HL-60/S4 treated with phorbol 12-myristate 13-acetate at 8.2 ng/mL for 4 days and 3 days (cell line): ENCODE data around the gene CFH.
"Not testable (repeated sequence)": the region's sequence is repeated elsewhere in the genome, so short reads cannot be mapped to it uniquely, and the experiment has no call there.

Experiments used
- in situ Hi-C: fragments of 300-500 bp; cut with MboI; formaldehyde crosslinking; loops from 2 replicates; pipeline ENCODE4 v1.15.0; 2022; ENCODE audit warnings: low sequenced_read_pairs

The CFH gene

DNA sequence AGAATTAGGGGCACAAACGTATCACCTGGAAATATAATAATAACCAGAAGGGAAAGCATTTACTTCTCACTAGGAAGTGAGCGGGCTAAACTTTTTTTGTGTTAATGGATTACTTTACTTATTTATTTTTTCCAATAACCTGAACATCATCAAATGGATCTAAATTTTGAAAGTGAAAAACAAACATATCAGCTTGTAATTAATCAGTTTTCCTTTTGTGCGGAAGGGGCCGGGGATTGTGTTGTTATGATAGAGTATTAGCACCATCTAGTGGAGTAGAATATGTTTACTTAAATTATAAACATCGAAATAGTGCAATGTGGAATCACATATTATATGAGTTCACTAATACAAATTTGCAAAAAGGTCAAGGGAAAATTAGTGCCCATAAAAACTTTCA, 9.0 kb downstream of the CFH start:
- in situ Hi-C loops: loop anchor here (25.0 kb wide), 1 partner anchor 524 kb away; no protein-coding TSS in a partner anchor

DNA sequence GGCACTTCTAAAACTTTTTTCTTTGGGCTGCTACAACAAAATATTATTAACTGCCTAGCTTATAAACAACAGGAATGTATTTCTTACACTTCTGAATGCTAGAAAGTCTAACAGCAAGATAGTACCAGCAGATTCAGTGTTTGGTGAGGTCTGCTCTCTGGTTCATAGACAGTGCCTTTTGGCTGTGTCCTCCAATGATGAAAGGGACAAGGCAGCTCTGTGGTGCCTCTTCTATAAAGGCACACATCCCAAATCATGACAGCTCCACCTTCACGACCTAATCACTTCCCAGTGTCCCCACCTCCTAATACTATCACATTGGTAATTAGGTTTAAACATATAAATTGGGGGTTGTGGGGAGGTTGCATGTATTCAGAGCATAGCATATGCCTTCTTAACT, 9.5 kb downstream of the CFH start:
- in situ Hi-C loops: loop anchor here (25.0 kb wide), 1 partner anchor 524 kb away; no protein-coding TSS in a partner anchor

DNA sequence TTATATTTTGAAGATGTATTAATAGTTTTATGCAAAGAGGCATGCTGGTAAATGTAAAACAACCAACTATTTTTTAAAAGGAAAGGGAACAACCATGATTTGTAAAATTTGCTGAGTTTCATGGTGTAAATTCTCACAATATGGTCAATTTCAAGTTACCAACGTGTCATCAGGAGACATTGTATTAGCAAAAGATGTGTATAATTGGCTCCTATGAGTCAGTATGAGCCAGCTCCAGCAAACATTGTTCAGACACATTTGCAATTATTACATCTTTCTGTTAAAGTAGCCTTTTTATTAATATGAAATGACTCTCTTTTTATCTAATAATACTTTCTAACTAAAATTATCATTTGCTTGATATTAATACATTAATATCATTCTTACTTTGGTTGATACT, 15.3 kb downstream of the CFH start:
- in situ Hi-C loops: loop anchor here (25.0 kb wide), 1 partner anchor 530 kb away; no protein-coding TSS in a partner anchor

GRCh38 chr1:196669051-196669450, 17.2 kb downstream of the CFH start:
- in situ Hi-C loops: loop anchor here (25.0 kb wide), 1 partner anchor 532 kb away; no protein-coding TSS in a partner anchor

DNA sequence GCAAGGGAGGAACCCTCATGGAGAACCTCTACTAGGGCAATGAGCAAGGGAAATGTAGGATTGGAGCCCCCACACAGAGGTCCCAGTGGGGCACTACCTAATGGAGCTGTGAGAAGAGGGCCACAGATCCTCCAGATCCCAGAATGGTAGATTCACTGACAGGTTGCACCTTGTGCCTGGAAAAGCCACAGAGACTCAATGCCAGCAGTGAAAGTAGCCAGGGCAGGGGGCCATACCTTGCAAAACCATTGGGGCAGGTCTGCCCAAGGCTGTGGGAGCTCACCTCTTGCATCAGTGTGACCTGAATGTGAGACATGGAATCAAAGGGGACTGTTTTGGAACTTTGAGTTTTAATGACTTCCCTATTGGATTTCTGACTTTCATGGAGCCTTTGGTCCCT, 17.9 kb downstream of the CFH start:
- in situ Hi-C loops: loop anchor here (25.0 kb wide), 1 partner anchor 532 kb away; no protein-coding TSS in a partner anchor

DNA sequence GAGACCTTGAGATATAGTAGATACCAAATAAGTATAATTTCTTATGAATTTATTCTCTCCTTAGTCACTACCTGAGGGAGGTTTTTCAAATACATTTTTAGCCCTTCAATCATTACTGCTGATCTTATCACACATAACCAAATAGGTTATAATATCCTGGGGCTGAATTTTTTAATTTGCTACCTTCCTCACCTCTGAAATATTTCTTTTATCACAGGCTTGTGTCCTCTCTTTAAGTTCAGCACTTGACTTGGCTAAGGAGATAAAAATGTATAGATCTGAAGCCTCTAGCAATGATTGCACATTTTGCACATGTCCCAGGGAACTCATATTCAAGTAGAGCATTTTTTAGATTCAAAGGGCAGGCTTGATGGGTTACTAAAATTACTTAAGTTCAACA, 23.1 kb downstream of the CFH start:
- in situ Hi-C loops: loop anchor here (25.0 kb wide), 1 partner anchor 538 kb away; no protein-coding TSS in a partner anchor

DNA sequence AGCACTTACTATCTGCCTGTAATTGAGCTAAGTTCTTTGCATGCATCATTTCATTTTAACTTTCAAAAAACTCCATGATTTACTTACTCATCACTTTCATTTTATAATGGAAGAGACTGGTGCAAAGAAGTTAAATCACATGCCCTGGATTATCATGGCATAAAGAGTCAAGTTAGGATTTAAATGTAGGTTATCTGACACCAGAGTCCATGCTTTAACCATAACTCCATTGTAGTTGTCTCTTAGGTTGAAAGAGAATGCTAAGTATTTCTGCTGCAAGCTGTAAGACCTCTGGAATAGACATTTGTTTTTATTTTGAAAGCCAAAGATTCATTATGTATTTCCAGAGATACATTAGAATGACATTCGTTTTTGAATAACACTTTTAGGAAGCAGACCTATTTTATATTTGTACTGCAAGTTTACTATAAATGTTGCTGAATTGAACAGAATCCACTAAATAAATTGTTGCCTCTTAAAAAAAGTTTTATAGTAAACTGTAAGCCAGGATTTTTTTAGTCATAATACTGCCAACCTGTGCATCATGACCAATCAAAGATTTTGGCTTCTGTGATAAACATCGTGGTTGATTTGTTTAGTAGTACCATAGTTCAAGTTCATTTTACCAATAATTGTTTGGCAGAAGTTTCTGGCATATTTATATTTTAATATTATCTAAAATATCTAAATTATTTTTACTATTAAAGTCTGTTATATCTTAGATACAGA, 26.1 kb downstream of the CFH start:
- in situ Hi-C loops: no loop called here

DNA sequence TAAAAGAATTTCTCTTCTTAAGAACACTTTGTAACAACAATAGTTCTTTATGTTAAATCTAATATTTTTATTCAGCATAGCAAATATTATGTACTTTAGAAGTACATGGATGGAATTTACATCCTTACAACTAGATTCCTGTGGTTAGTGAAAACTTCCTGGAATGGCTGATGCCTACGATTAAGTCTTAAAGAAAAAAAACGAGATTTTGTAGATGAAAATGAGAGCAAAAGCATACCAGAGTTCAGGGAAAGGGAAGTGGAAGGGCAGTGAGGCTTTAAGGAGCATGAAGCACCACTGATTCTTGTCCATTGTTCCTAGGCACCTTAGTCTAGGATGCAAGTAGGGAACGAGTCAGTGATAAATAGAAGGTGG, 26.7 kb downstream of the CFH start:
- in situ Hi-C loops: no loop called here

DNA sequence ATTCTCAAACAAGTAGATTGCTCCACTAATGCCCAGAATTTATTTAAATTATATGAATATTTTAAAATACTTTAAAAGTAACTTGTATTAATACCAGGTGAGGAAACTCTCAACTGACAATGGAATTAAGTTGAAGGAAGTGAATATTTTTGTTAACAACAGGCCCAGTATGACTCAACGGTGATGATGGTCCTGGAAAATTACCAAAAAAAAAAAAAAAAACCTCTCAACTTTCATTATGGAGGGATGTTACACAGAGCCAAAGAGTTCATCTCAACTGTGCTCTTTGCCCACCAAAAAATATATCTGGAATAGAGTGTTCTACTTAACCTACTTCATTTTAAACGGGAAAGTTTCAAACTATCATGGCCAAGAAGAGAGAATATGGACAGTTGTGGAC, 28.3 kb downstream of the CFH start:
- in situ Hi-C loops: no loop called here

DNA sequence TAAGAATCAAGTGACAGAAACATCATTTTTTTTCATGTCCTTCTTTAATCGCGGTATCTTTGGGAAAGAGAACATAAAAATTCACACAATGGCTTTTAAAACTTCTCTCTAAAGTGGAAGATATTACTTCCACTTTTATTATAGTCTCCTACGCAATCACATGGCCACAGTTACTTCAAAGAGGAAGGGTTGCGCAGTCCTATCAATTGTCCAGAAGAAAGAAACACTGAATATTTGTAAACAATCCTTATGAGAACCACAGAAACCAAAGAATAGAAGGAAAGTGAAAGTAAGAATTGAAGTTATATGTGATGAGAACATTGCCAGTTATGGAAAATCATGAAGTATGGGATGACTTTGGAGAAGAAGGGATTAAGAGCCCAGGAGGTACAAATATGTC, 32.6 kb downstream of the CFH start:
- in situ Hi-C loops: no loop called here

DNA sequence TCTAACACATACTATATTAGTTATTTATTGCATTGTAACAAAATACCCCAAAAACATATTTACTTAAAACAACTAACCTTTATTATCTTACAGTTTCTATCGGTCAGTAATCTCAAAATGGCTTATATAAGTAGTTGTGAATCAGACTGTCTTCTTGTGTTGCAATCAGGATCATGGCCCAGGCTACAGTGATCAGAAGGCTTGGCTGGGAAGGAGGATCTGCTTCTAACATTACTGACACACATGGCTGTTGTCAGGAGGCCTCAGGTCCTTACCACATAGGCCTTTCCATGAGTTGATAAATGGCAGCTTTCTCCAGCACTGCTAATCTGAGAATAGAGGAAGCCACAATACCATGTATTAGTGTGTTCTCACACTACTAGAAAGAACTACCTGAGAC, 33.7 kb downstream of the CFH start:
- in situ Hi-C loops: no loop called here

DNA sequence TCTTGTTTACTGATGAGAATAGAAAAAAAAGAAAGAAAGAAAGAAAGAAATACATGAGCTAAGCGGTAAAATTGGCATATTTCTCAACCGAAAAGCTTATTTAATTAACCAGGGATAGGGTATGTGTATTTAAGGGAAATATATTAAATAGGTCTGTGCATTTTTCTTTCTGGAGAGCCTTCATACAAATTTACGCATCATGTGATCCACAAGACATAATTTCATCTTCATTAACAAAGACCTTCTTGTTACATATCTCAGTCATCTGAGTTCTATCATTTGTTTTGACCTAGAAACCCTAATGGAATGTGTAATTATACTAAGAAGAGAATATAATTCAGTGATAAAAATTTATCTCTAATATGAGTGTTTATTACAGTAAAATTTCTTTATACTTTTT, 37.2 kb downstream of the CFH start:
- in situ Hi-C loops: no loop called here

- in situ Hi-C loops: no loop called here
Observed at GRCh38 chr1:196690582-196690981, 38.7 kb downstream of the CFH start.

DNA sequence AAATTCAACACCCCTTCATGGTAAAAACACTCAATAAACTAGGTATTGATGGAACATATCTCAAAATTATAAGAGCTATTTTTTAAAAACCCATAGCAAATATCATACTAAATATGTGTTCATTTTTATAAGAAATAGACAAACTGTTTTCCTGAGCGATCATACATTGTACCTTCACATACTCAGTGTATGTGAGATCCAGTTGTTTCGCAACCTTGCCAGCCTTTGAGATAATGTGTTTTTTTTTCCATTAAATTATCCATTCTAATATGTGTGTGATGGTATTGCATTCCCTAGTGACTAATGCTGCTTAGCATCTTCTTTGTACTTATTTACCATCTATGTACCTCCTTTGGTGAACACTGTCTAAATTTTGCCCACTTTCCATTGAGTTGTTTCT, 47.1 kb downstream of the CFH start:
- in situ Hi-C loops: no loop called here

DNA sequence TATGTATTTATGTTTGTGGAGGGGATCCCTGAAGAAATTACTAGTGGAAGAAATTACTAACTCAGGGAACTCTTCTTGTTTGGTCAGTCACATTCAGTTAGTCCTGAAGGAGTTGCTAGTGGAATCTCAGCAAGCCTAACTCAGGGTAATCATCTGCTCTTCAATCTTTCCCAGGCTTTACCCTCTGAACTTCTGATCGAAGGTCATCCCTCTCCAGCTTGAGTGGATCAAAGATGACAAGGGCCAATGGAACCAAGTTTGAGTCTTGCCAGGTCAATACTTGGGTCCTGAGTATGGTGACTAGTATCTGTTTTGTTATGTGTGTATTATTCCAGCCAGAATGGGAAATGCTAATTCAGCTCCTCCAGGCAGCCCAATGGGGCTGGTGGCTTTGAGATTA, 49.3 kb downstream of the CFH start:
- in situ Hi-C loops: no loop called here

GRCh38 chr1:196709892-196710291, 58.0 kb downstream of the CFH start:
- in situ Hi-C loops: not testable (repeated sequence)

DNA sequence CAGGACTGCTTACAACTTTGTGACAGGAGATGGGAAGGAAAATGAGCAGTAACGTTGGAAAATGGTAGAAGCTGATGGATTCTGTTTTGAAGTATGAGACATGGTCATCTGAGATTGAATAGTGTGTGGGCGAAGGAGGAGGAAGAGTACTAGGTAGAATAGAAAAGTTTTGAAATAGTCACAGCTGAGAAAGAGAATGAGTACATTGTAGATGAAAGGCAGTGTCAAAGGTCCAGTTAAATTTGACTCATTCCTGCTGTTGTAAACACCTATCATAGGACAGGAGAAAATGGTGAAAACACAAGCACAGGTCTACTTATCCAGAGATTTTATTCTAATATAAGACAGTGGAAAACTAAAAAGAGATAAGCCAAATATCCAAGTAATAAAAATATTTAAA, 66.0 kb downstream of the CFH start:
- in situ Hi-C loops: no loop called here

GRCh38 chr1:196723325-196724185, 71.7 kb downstream of the CFH start:
- in situ Hi-C loops: no loop called here

GRCh38 chr1:196732526-196732925, 80.7 kb downstream of the CFH start:
- in situ Hi-C loops: no loop called here

DNA sequence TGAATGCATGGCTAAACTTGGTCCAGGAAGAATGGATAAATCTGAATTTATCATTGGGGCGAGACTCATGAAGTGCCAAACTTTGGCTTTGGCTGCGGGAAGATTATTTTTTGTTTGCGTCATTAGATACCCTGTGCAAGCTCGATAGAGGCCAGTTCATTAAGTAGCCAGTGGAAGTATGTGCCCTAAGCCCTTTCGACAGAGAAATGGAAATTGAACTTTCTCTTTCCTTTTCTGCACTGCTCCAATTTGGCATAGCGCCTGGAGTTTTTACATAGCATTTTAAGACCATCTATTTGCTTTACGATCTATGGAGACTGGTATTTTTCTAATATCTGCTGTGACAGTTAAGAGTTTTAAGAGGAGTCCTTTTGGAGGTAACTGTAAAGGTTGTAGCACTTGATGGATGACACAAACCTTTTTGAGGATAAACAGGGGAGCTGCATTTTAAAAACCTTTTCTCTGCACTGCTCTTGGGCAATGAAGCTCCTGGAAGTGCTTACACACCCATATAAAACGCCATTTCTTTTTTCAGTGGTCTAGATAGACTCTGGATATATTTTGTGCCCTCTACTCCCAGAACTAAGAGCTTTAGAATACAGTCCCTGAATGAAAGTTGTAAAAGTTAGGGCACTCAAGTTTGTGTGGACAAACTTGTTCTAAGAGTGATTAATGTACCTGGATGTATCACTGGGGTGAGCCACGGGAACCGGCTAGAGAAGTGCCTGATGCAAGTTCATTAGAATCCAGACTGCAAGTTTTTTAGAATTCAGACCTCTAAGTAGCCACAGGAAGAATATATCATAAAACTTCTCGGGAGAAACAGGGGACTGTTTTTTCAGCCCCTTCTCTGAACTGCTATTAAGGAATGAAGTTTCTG, 81.5 kb downstream of the CFH start:
- in situ Hi-C loops: no loop called here

DNA sequence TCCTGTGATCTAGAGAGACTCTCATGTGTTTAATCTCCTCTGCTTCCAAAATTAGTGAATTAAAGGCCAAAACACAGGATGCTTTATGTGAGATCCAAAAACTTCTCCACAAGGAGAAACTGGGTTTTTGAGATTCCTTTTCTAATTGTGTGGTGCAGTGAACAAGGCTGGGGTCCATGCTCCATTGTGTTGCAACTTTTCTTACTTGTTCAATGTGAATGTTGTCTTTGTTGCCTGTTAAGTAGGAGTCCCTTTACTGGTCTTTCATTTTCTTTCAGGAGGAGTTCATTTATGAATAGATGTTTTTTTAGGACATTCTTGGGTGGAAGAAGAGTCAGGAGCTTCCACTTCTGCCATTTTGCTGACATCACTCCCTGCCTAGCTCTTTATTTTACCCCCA, 82.2 kb downstream of the CFH start:
- in situ Hi-C loops: no loop called here
